Stimulated activated CD8-positive, alpha-beta memory T cell treated with anti-CD3 and anti-CD28 coated beads, Interleukin-7, amount 100 ng/mL, for 24 hours (primary cell): Measurements from ENCODE around the gene ZNF8.
"Not testable (repeated sequence)": the region's sequence is repeated elsewhere in the genome, so short reads cannot be mapped to it uniquely, and the experiment has no call there.

Experiments used
- DNase-seq: peaks from one replicate; pipeline ENCODE4 v3.0.0-alpha.2; 2020; ENCODE audit warnings: low read depth

ZNF8 gene

DNA sequence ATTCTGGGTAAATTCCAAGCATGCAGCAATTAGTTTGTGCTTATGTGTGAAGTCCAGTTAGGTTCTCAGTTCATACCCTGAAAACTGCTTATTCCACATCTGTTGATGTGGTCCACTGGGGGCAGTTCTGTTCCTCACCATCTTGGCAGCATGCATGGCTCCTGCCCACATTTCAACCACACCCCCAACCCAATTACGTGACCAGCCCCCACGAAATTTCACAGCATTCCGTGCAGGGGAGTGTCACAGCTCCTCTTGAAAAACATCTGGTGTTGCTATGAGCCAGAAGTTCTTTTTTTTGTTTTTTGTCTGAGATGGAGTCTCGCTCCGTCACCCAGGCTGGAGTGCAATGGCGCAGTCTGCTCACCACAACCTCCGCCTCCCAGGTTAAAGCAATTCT, 17.3 kb downstream of the ZNF8 start:
- DNase-seq = no peak

DNA sequence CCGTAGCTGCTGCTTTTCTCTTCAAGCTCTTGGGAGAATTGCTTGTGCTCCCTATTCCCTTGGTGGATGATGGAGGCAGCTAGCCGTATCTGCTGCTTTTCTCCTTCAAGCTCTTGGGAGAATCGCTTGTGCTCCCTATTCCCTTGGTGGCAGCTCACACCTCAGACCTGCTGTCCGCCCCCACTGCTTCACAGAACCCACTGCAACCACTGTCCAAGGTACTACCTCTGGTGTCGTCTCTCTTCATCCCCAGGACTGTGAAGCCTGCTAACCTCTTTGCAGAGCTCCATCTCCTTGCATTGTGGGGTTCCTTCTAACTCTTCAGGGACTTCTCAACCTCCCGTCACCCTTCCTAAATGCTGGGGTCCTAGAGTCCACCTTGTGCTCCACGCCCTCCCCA, 21.9 kb downstream of the ZNF8 start:
- DNase-seq = no peak

DNA sequence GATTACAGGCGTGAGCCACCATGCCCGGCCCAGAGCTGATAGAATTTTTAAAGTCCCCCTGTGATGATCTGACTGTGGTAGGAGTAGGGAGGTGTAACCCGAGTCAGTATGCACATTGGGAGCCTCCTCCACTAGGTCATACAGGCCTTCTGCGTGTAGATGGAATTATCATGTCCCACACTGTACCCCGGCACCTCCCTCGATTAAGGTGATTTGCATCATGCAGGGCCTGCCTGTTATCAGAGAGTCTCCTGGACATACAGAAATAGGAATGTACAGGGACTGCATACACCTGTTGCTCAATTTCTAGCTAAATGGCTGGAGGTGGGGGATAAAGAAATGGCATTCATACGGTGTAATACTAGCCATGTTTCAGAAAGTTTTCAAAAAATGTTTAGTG, 25.5 kb downstream of the ZNF8 start:
- no peak for DNase-seq

DNA sequence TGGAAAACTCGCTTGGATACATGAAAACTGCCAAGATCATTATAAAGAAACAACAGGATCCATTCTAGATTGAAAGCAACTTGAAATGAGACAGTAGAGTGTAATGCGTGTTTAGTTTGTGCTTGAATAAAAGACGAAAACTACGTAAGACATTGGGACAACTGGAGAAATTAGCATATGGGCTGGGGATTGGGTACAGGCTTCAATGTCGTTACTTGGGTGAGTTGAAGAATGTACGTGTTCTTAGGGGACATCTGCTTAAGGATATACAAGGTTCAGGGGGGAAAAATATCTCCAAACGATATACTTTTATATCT, 26.0 kb downstream of the ZNF8 start:
- DNase-seq = no peak

DNA sequence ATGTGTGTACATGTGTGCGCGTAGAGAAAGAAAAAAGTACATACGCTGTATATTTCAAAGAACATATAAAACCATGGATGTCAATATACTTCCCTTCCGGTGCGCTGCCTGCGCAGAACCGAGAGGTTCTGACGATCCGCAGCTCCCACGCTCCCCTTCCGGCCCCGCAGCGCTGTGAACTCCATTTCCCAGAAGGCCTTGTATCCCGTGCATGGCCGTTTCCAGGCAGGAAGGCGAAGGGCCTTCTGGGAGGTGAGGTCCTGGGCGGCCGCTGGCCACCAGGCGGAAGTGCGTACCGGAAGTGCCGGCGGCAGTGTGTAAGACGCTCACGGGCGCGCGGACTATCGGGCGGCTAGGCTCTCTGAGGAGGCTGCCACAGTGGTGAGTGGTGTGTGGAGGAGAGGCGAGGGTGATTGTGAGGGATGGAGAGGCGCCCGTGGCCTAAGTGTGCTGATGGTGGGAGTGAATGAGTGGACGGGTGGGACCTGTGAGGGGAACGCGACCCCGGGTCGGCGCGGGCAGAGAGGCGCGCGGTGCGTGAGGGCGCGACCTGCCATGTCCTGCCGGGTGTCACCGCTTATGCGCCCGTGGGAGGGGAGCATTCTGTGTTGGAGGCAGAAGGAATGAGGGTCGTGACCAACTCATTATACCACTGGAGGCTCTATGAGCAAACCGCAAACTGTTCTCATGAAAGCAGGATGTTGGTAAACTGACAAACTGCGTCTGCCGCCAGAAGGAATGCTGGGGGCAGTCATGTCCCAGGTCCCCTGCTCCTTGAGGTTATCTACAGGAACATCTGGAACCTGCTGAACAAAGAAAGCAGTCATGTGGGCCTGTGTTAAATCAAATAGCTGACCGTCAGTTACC, 26.5 kb downstream of the ZNF8 start, which contains the start of gene ERVK3-1:
ERVK3-1 (plus strand) TSS at position 313 of the 867 bp plus-strand sequence. CDS start 6,792 bp downstream, outside the sequence.
- DNase-seq = peak; percentile 84

DNA sequence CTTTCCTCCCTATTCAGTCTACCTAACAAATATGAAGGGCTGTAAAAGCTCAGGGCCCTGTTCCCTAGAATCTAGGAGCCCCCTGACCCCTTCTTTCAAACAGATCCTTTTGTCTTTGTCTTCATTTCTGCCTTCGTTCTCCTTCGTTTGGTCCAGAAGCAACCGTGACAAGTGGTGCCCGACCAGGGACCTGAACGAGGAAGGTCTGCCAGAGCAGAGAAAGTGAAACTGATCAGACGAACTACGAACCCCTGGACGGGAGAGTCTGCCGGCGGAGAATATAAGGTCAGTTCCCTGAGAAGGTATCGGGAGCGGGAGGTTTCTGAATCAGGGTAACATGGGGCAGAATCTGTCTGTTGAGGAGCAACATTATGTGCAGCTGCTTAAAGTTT, 27.2 kb downstream of the ZNF8 start:
- DNase-seq = no peak

DNA sequence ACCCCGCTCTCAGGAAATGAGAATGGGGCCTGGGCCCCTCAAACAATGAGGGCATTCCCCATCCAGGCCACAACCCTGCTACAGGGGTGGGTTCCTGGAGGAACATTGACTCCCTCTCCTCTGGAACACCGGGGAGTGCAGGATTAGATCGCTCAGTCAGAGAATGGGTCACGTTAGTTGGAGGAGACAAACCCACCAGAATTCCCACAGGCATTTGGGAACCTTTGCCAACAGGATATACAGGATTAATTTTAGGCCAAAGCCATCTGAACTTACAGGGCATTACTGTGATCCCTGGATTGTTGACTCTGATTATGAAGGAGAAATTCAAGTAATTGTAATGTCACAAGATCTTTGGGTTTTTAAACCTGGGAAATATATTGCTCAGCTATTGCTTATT, 29.0 kb downstream of the ZNF8 start:
- DNase-seq = no peak

DNA sequence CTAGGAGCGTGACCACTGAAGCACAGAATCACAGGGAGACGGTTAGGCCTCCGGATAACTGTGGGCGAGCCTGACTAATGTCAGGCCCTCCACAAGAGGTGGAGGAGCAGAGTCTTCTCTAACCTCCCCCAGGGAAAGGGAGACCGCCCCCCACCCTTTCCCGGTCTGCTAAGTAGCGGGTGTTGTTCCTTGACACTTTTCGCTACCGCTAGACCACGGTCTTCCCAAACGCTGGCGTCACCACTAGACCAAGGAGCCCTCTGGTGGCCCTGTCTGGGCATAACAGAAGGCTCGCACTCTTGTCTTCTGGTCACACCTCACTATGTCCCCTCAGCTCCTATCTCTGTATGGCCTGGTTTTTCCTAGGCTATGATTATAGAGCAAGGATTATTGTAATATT, 31.9 kb downstream of the ZNF8 start:
- not testable (repeated sequence) for DNase-seq

DNA sequence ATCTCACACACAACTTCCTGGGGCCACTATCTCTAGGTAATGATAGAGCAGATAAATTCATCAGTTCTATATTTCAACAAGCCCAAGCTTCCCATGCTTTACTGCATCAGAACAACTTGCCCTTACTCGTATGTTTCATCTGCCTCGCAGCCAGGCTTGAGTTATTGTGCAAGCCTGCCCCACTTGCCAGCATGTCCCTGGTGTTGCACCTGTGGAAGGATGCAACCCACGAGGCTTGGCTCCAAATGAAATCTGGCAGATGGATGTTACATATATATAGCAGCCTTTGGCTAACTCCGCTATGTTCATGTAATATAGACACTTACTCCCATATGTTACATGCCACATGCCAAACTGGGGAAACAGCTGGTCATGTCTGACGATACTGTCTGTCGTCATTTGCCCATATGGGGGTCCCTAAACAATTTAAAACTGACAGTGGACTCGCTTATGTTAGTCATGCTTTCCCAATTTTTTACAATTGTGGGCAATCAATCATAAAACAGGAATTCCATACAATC, 32.6 kb downstream of the ZNF8 start:
- DNase-seq = no peak

DNA sequence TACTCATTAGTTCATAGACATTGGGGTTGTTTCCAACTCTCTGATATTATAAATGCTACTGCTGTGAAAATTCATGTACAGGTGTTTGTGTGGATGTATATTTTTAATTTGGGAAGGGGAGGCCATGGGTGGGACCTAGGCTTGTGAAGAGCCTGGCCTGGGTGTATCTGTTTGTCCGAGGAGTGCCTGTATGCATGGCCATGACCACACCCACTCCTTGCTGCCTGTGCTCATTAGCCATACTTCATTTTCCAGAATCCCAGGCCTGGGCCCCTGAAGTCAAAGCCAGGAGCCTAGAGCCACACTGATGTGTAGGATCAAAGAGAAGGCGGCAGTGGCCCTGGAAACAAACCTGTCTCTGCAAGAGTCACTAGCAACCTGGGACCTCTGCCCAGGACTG, 36.8 kb downstream of the ZNF8 start:
- DNase-seq = no peak

DNA sequence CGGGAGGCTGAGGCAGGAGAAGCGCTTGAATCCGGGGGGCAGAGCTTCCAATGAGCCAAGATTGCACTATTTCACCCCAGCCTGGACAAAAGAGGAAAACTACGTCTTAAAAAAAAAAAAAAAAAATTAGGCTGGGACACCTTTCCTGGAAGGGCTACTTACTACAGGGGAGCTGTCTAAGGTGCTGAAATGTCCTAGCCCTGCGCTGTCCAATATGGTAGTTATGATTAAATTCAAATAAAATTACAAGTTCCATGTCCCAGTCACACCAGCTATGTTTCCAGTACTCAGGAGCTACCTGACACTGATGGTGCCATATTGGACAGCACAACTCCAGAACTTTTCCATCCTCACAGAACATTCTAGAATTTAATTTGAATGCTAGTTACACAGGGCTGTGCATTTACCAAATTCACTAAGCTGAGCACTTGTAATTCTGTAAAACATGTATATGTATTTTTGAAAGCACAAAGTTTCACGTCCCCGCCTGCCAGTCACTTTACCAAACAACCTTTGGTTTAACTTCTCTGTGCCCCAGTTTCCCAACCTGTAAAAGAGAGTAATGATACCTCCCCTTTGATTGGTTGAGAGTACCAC, 38.8 kb downstream of the ZNF8 start:
- DNase-seq = no peak

DNA sequence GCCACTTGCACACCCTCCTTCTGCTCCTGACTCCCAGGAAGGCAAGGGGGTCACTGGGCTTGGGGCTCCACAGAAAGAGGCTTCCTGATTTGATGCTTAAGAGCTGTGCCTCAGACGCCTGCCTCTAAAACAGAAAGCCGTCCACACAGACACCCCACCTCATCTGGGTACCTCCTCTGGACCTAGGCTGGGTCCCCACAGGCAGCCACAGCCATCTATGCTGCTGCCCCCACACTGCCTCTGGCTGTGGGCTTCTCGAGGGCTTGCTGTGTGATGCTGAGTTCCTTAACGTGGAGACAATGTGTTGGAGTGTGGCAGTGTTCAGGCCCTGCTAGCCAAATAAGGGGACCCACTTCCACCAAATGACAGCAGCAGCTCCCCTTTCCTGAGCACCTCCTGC, 39.5 kb downstream of the ZNF8 start:
- DNase-seq = no peak

DNA sequence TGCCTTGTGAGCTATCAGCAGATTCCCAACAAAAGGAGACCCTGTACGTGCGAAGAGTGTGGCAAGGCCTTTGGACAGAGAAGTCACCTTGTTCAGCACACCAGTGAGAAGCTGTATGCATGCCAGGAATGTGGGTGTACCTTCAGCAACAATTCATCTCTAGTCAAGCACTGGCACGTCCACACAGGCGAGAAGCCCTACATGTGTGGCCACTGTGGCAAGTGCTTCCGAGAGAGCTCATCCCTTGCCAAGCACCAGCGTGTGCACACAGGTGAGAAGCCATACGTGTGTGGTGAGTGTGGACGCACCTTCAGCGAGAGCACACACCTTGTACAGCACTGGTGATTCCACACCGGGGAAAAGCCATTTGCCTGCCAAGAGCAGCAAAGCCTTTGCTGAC, 40.5 kb downstream of the ZNF8 start:
- DNase-seq = no peak

DNA sequence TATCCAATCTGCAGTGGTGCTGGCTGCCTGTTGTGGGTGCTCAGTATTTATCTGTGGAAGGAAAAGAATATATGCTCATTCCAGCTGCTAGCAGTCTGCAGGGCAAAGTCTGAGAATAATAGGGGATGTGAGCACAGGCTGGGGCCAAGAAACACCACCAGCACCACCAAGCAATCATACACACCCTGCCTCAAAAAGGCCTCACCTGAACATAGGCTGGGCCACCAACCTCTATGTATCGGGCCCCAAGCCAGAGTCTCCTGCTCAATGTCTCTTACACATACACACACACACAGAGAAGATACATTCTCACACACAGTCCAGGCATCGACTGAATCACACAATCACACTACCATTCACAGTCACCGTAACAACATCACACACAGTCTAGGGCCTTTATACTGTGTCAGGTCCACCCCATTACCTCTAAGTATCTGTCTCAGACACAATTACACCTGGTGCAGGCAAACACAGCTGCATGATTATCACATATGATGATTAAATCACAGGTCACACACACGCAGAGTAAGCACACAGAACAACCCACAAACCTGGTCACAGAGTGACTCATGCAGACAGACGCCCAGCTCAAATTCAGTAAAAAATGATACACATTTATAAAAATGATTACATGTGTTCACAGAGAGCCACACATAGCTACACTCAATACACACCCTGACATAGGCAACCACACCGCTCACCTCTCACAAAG, 46.7 kb downstream of the ZNF8 start:
- no peak for DNase-seq

DNA sequence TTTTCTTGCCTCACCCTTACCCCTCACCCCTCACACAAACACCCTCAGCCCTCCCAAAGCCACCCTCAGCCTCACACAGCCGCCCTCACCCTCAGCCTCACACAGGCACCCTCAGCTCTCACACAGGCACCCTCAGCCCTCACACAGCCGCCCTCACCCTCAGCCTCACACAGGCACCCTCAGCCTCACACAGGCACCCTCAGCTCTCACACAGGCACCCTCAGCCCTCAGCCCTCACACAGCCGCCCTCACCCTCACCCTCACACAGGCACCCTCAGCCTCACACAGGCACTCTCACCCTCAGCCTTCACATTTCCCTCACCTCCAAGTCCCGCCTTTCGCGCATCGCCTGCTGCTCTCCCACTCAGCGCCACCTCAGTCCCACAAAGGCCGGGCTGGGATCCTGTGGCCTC, 47.8 kb downstream of the ZNF8 start:
- DNase-seq = no peak

DNA sequence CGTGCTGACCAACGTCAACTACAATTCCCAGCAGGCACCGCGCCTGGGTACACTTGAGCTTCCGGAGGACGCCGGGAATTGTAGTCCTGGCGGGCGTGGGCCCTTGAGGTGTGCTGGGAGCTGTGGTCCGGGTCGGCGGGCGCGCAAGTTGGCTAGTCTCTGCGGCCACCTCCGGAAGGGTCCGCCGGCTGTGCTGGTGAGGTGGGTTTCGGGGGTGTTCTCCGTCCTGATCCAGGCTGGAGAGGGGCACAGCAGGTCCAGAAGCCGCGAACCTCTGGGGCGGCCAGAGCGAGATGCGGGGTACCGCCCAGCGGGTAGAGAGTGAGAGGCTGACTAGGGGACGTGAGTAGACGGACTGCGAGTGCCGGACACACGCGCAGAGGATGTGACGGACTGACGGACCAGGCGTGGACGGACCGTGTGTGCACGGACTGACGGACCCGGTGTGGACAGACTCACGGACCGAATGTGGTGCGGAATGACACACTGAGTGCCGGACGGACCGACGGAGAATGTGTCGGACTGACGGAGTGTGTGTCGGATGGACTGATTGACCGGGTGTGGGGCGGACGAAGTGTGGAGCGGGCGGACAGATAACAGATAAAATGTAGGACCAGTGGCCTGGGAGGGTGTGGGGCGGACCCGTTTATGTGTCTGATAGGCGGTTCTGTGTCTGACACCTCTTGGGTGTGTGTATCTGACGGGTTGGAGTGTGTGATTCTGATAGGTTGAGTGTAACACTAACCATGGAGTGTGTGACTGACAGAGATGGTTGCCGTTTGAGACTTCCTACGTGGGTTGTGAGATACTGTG, 48.4 kb downstream of the ZNF8 start, which contains the start of gene ZSCAN22:
ZSCAN22 (plus strand) TSS at position 81 of the 813 bp plus-strand sequence. CDS start 7,809 bp downstream, outside the sequence.
- peak; percentile 86 for DNase-seq

DNA sequence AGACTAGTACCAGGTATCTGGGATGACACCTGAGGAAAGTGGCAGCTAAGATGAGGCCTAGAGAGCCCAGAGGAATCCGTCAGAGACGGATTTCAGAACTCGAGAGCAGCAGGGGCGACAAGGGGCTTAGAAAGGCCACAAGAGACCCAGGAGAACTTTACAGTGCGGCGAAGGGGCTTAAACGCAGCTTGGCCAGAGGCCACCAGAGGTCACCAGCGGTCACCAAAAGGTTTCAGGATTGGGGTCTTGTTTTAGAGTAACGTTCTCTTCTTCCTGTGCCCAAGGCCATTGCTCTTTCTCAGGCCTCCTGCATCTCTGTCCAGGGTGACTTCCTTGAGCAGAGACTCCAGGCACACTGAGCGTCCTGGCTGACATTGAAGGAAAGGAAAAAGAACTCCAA, 50.2 kb downstream of the ZNF8 start:
- no peak for DNase-seq

DNA sequence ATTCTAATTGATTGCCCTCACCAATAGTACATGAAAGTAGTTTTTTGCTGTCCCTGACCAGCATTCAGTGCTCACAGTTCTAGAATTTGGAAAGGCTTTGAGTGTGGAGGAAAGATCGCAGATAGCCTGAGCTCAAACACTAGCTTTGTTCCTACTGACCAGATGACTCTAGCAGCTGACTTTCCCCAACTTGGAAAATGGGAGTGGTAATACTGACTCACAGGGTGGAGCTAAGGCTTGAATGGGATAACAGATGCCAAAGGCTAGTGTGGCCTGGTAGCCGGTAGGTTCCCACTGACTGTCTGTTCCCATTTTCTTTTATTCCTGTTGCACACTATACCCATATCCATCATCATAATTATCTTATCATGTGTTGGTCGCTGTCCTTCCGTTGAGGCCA, 51.7 kb downstream of the ZNF8 start:
- DNase-seq = no peak

DNA sequence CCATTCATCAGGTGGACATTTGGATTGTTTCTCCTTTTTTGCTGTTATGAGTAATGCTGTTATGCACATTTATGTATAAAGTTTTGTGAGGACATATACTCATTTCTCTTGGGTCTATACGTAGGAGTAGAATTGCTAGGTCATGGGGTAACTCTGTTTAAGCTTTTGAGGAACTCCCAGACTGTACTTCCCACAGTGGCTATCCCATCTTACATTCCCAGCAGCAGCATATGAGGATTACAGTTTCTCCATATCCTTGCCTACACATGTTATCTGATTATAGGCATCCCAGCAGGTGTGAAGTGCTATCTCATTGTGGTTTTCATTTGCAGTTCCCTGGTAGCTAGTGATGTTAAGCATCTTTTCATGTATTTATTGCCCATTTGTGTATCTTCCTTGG, 53.9 kb downstream of the ZNF8 start:
- DNase-seq = no peak

DNA sequence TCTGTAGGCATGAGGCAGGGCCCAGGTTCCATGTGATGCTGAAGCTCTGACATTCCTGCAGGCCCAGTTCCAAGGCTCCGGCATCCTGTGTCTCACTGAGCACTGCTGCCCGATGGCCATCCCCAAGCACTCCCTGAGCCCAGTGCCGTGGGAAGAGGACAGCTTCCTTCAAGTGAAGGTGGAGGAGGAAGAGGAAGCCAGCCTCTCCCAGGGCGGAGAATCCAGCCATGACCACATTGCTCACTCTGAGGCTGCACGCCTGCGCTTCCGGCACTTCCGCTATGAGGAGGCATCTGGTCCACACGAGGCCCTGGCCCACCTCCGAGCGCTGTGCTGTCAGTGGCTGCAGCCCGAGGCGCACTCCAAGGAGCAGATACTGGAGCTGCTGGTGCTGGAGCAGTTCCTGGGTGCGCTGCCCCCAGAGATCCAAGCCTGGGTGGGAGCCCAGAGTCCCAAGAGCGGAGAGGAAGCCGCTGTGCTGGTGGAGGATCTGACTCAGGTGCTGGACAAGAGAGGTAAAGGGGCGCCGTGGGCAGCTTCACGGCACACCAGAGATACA, 56.0 kb downstream of the ZNF8 start:
- DNase-seq = no peak

DNA sequence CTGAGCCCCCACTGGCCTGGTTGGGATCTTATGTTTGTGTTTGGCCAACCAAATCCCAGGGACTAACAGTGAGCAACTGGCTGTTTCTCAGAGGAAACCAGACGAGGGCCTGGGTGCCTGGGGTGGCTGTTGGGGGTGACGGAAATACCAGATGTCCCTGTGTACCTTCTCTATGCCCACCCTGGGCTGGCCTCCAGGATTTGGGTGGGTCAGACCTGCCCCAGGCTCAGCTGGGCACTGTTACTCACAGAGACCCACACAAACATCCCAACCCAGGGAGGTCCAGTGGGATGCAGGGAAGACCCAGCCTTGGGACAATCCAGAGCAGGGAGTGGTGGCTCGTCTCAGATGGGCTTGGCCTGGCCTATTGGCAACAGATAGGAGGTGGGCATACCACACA, 56.9 kb downstream of the ZNF8 start:
- DNase-seq = no peak

DNA sequence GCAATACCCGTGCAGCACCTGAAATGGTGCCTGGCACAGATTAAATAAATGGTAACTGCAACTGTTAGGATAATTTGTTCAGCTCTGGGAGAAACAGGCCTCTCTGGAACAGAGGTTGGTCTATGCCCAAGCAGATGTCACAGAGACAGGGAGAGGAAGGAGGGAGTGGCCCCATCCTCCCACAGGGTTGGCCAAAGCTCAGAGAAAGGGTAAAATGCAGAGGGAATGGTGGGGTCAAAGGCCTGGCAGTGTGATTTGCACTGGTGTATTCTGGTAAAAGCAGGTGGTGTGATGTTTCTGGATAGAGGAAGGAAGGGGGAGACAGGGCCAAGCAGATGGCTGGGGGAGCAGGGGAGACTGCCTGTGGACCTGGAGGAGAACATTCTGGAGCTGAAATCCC, 57.5 kb downstream of the ZNF8 start:
- no peak for DNase-seq
